H1 (cell line): ENCODE measurements around the gene TGIF1. TPM values are rescaled to one million over a fixed set of nuclear protein-coding genes. Genes with fewer than 3 reads are reported as not detected.

Source experiments
- CTCF ChIA-PET: fragments of 300-600 bp; sonication (Branson Sonifier 250); formaldehyde crosslinking; loops from one replicate; lab custom pipeline; 2021; ENCODE audit not compliant: partially characterized antibody; lab: Charles Lee
- POLR2A ChIA-PET: fragments of 300-600 bp; sonication (Branson Sonifier 250); formaldehyde crosslinking; loops from one replicate; lab custom pipeline; 2021; ENCODE audit warnings: inconsistent platforms; ENCODE audit not compliant: partially characterized antibody; lab: Charles Lee
- DNase-seq, 2 experiments: peaks; one replicate each; pipeline versions ENCODE4 v3.0.0 to v3.0.0-alpha.2; 2010 to 2022; ENCODE audit warnings: low spot score in 2 of 2, low read depth in 1 of 2, mixed read lengths in 1 of 2
- FAIRE-seq: peaks from 2 replicates; lab custom pipeline; 2011; peaks lifted over from hg19 to GRCh38; lab: Jason Lieb, UNC
- H2AFZ ChIP-seq: 2 replicates; pipeline ENCODE4 v1.8.1; 2012; ENCODE audit warnings: low read length, inconsistent platforms
- H2AK5ac ChIP-seq: 2 replicates; pipeline ENCODE4 v1.6.1; 2013; ENCODE audit warnings: low read depth, low read length
- H2BK120ac ChIP-seq: replicated peaks from 2 replicates; pipeline ENCODE3; 2013; ENCODE audit warnings: low read depth, low read length, inconsistent platforms
- H2BK12ac ChIP-seq: 2 replicates; pipeline ENCODE4 v1.6.1; 2013; ENCODE audit warnings: low read depth, low read length
- H2BK15ac ChIP-seq: 2 replicates; pipeline ENCODE4 v1.6.1; 2013; ENCODE audit warnings: low read length
- H2BK20ac ChIP-seq: 2 replicates; pipeline ENCODE4 v1.6.1; 2013; ENCODE audit warnings: low read length
- H2BK5ac ChIP-seq: 2 replicates; pipeline ENCODE4 v1.6.1; 2013; ENCODE audit warnings: low read depth, low read length
- H3K14ac ChIP-seq: 2 replicates; pipeline ENCODE4 v1.6.1; 2013; ENCODE audit warnings: inconsistent platforms; ENCODE audit not compliant: insufficient read length
- H3K18ac ChIP-seq: 2 replicates; pipeline ENCODE4 v1.6.1; 2013; ENCODE audit warnings: low read length; ENCODE audit errors: extremely low read depth
- H3K23ac ChIP-seq: 2 replicates; pipeline ENCODE4 v1.6.1; 2013; ENCODE audit warnings: inconsistent platforms; ENCODE audit not compliant: insufficient read length
- H3K23me2 ChIP-seq: 2 replicates; pipeline ENCODE4 v1.6.1; 2013; ENCODE audit warnings: low read depth, low read length
- H3K27ac ChIP-seq: 2 replicates; pipeline ENCODE4 v1.6.1; 2011; ENCODE audit warnings: low read depth, low read length, inconsistent platforms
- H3K27me3 ChIP-seq, 4 experiments: replicated peaks in 1 of 4; 1 replicate in 1 of 4; 2 replicates in 3 of 4; pipeline versions ENCODE4 v1.6.1 to v1.8.1; 2011 to 2013; ENCODE audit warnings: low read length in 3 of 4, mild to moderate bottlenecking in 3 of 4, inconsistent platforms in 2 of 4, mixed read lengths in 2 of 4, moderate library complexity in 1 of 4; ENCODE audit not compliant: control insufficient read depth in 3 of 4, insufficient read depth in 3 of 4; ENCODE audit errors: extremely low read depth in 1 of 4
- H3K36me3 ChIP-seq, 4 experiments: 2 replicates each; pipeline versions ENCODE4 v1.6.1 to v1.8.1; 2011 to 2013; ENCODE audit warnings: mild to moderate bottlenecking in 4 of 4, low read length in 3 of 4, moderate library complexity in 2 of 4, control low read depth in 1 of 4, inconsistent platforms in 1 of 4; ENCODE audit not compliant: insufficient read depth in 4 of 4, control insufficient read depth in 2 of 4
- H3K4ac ChIP-seq: replicated peaks from 2 replicates; pipeline ENCODE3; 2013; ENCODE audit warnings: low read length, low read depth, mixed read lengths, inconsistent platforms; ENCODE audit not compliant: insufficient read length
- H3K4me1 ChIP-seq, 4 experiments: replicated peaks in 1 of 4; 1 replicate in 1 of 4; 2 replicates in 3 of 4; pipeline versions ENCODE4 v1.6.1 to v1.8.1; 2011 to 2013; ENCODE audit warnings: low read length in 3 of 4, inconsistent platforms in 2 of 4, mixed read lengths in 1 of 4; ENCODE audit not compliant: insufficient read depth in 4 of 4, control insufficient read depth in 3 of 4
- H3K4me2 ChIP-seq, 2 experiments: 2 replicates each; pipeline versions ENCODE4 v1.6.1 to v1.8.1; 2011 to 2013; ENCODE audit warnings: low read depth in 2 of 2, low read length in 2 of 2, control low read depth in 1 of 2, inconsistent platforms in 1 of 2, mild to moderate bottlenecking in 1 of 2; ENCODE audit not compliant: insufficient read depth in 1 of 2
- H3K4me3 ChIP-seq, 4 experiments: fragments of 200-600, 300-600 bp in 1 of 4; sonication (generic), shearing (Covaris generic), sonication (Bioruptor Twin) in 1 of 4; 2 replicates each; pipeline versions ENCODE4 v1.5.1 to v1.8.1; 2011 to 2016; ENCODE audit warnings: low read length in 4 of 4, low read depth in 3 of 4, control low read depth in 2 of 4, inconsistent platforms in 2 of 4, mild to moderate bottlenecking in 2 of 4, mixed read lengths in 1 of 4, moderate library complexity in 1 of 4; ENCODE audit not compliant: insufficient read depth in 2 of 4; ENCODE audit errors: extremely low read depth in 1 of 4
- H3K56ac ChIP-seq: replicated peaks from 2 replicates; pipeline ENCODE3; 2013; ENCODE audit warnings: low read depth, mild to moderate bottlenecking, mixed read lengths, low read length, inconsistent platforms; ENCODE audit not compliant: insufficient read length
- H3K79me1 ChIP-seq: 2 replicates; pipeline ENCODE4 v1.6.1; 2013; ENCODE audit warnings: low read depth, low read length, control low read depth
- H3K79me2 ChIP-seq, 2 experiments: 2 replicates each; pipeline versions ENCODE4 v1.6.1 to v1.8.1; 2012 to 2013; ENCODE audit warnings: low read length in 2 of 2, mild to moderate bottlenecking in 2 of 2, inconsistent platforms in 1 of 2; ENCODE audit not compliant: insufficient read depth in 2 of 2, control insufficient read depth in 1 of 2
- H3K9ac ChIP-seq, 4 experiments: replicated peaks in 1 of 4; 1 replicate in 1 of 4; 2 replicates in 3 of 4; pipeline versions ENCODE4 v1.6.1 to v1.8.1; 2011 to 2013; ENCODE audit warnings: low read depth in 3 of 4, low read length in 3 of 4, control low read depth in 2 of 4, mild to moderate bottlenecking in 2 of 4, moderate library complexity in 2 of 4, inconsistent platforms in 1 of 4; ENCODE audit errors: extremely low read depth in 1 of 4
- H3K9me3 ChIP-seq, 2 experiments: 2 replicates each; pipeline versions ENCODE4 v1.6.1 to v1.8.1; 2012 to 2013; ENCODE audit warnings: mild to moderate bottlenecking in 2 of 2, moderate library complexity in 2 of 2, control low read depth in 1 of 2, inconsistent platforms in 1 of 2, low read depth in 1 of 2, low read length in 1 of 2, mixed read lengths in 1 of 2; ENCODE audit not compliant: insufficient read depth in 2 of 2
- H4K20me1 ChIP-seq, 2 experiments: replicated peaks in 1 of 2; 2 replicates each; pipeline versions ENCODE3 to v1.8.1; 2011 to 2013; ENCODE audit warnings: inconsistent platforms in 2 of 2, low read length in 2 of 2, mild to moderate bottlenecking in 1 of 2; ENCODE audit not compliant: insufficient read depth in 2 of 2, control insufficient read depth in 1 of 2
- H4K5ac ChIP-seq: 2 replicates; pipeline ENCODE4 v1.6.1; 2013; ENCODE audit warnings: low read length, low read depth, mixed read lengths, inconsistent platforms; ENCODE audit not compliant: insufficient read length
- H4K8ac ChIP-seq: 2 replicates; pipeline ENCODE4 v1.8.0; 2013; ENCODE audit warnings: mild to moderate bottlenecking, moderate library complexity, low read length, inconsistent platforms; ENCODE audit not compliant: insufficient read depth; ENCODE audit errors: extremely low read depth
- H4K91ac ChIP-seq: replicated peaks from 2 replicates; pipeline ENCODE3; 2013; ENCODE audit warnings: low read length, mixed read lengths, inconsistent platforms; ENCODE audit not compliant: insufficient read length
- BACH1 ChIP-seq: IDR thresholded peaks from 2 replicates; pipeline ENCODE4 v1.6.1; 2012; ENCODE audit warnings: low read length, improper control_type of control experiment
- CHD2 ChIP-seq: IDR thresholded peaks from 2 replicates; pipeline ENCODE4 v1.6.1; 2012; ENCODE audit warnings: low read length, improper control_type of control experiment
- EZH2 ChIP-seq: fragments of 200-600 bp; sonication (generic); IDR thresholded peaks from 2 replicates; pipeline ENCODE4 v1.7.1; 2012; ENCODE audit warnings: low read depth, mild to moderate bottlenecking, moderate library complexity, low read length, inconsistent platforms; ENCODE audit not compliant: severe bottlenecking
- KDM4A ChIP-seq: IDR thresholded peaks from one replicate; pipeline ENCODE4 v1.7.1; 2012; ENCODE audit warnings: low read depth, mild to moderate bottlenecking, moderate library complexity, low read length, inconsistent platforms; ENCODE audit not compliant: severe bottlenecking
- NRF1 ChIP-seq: IDR thresholded peaks from 2 replicates; pipeline ENCODE4 v1.6.1; 2011; ENCODE audit warnings: mild to moderate bottlenecking, low read depth, low read length, improper control_type of control experiment
- PHF8 ChIP-seq: fragments of 200-600 bp; sonication (generic); conservative IDR thresholded peaks from 2 replicates; pipeline ENCODE4 v1.7.1; 2012; ENCODE audit warnings: low read depth, mild to moderate bottlenecking, inconsistent platforms, low read length, moderate library complexity
- RBBP5 ChIP-seq: IDR thresholded peaks from 2 replicates; pipeline ENCODE4 v1.7.1; 2012; ENCODE audit warnings: low read depth, mild to moderate bottlenecking, inconsistent platforms, low read length, moderate library complexity, borderline replicate concordance
- SAP30 ChIP-seq: fragments of 300-600 bp; sonication (generic); IDR thresholded peaks from 2 replicates; pipeline ENCODE4 v1.7.1; 2012; ENCODE audit warnings: low read length, moderate library complexity, mild to moderate bottlenecking, inconsistent platforms; ENCODE audit not compliant: insufficient read depth, insufficient replicate concordance
- SRF ChIP-seq: IDR thresholded peaks from 2 replicates; pipeline ENCODE4 v1.6.1; 2011; ENCODE audit warnings: mild to moderate bottlenecking, low read depth, low read length, moderate library complexity
- SUZ12 ChIP-seq: fragments of 200-600 bp; sonication (generic); IDR thresholded peaks from 2 replicates; pipeline ENCODE4 v1.6.1; 2012; ENCODE audit warnings: mild to moderate bottlenecking, inconsistent platforms, low read length, moderate library complexity, mixed read lengths
- WGBS, 2 experiments: shearing (Covaris generic) in 1 of 2; methylation state at CpG; one replicate each; pipeline versions ENCODE4 v1.1.6 to v1.1.7; 2013 to 2015; ENCODE audit warnings: low lambda C conversion rate in 2 of 2, mixed read lengths in 2 of 2, inconsistent platforms in 1 of 2, low coverage in 1 of 2, missing lambda C conversion rate in 1 of 2; ENCODE audit not compliant: insufficient replicate concordance in 2 of 2, insufficient coverage in 1 of 2, insufficient read length in 1 of 2; ENCODE audit errors: extremely low coverage in 1 of 2, missing lambda C conversion rate in 1 of 2; 5-methylcytosine and 5-hydroxymethylcytosine counted together
- polyA plus RNA-seq, 7 experiments: library from polyadenylated mRNA; depleted of rRNA in 3 of 7; stranded (reverse) in 5 of 7; unstranded in 2 of 7; fragments of >200 nt in 5 of 7; fragments of 200-250 nt in 2 of 7; gene quantifications; 1 replicate in 5 of 7; 2 replicates in 1 of 7; 4 replicates in 1 of 7; pipeline versions ENCODE4 v1.2.1 to v1.2.3, GENCODE V29; 2011 to 2013; ENCODE audit warnings: missing spikeins in 2 of 7, mixed read lengths in 2 of 7
- total RNA-seq: library from RNA; stranded (reverse); fragmentation: NEBNext Ultra II Directional; extraction: Animal tissue kit (Norgen Biotek cat#: 25700); gene quantifications from 2 replicates; pipeline ENCODE4 v1.2.1, GENCODE V29; 2021

TGIF1 gene
- total and polyA plus RNA-seq, 2 of the 8 experiments (the other 6 are each of a cell fraction or from before 2014, with no cell fraction given) = 256 to 262 TPM

GRCh38 chr18:3504637-3505036, 54.7 kb downstream of the TGIF1 start:
- FAIRE-seq (no peak), DNase-seq (no peak)
- Histone ChIP-seq H3K9me3 (no peaks in the 10 kb centered on the region), H3K36me3 (no peaks in the 10 kb centered on the region), H4K20me1 (no peaks in the 10 kb centered on the region), H4K91ac (no peak overlapping the region), H3K18ac (no peak overlapping the region), H3K23ac (no peak overlapping the region), H2BK20ac (no peak overlapping the region; the same call in 1 of the 2 replicates), H2BK12ac (no peak overlapping the region), H4K8ac (no peak overlapping the region), H3K9ac (no peak overlapping the region), H3K79me1 (no peaks in the 10 kb centered on the region), H3K23me2 (peaks cover 2% of the 10 kb centered on the region), H2AFZ (no peak overlapping the region), H2BK120ac (no peak overlapping the region), H3K79me2 (no peaks in the 10 kb centered on the region), H3K14ac (no peak overlapping the region), H2BK5ac (no peak overlapping the region), H3K4me2 (no peak overlapping the region), H2AK5ac (no peak overlapping the region), H3K27ac (no peak overlapping the region), H3K27me3 (no peaks in the 10 kb centered on the region), H4K5ac (no peak overlapping the region), H3K4me3 (no peak overlapping the region), H3K4ac (no peak overlapping the region), H3K56ac (no peak overlapping the region), H3K4me1 (peaks cover 0 to 12% (median 2%) of the 10 kb centered on the region in 4 experiments; a peak in 4 of 7 replicates), H2BK15ac (no peak overlapping the region)
- CTCF ChIA-PET = interaction anchor here (0.7 to 1.6 kb wide), 4 partner anchors 23 to 162 kb away, joined by 3 to 5 read pairs (median 4); no protein-coding TSS in a partner anchor
- POLR2A ChIA-PET = interaction anchor here (0.8 kb wide), 1 partner anchor 34 kb away, joined by 3 read pairs; no protein-coding TSS in a partner anchor
- WGBS, 2 experiments = 86% methylated on average over 5 of the region's 5 CpGs; no CpG with 5 or more reads in 1 of the 2 experiments
- TF ChIP-seq SUZ12 (no peak), SRF (no peak), KDM4A (no peak), BACH1 (no peak), PHF8 (no peak), RBBP5 (no peak), NRF1 (no peak), CHD2 (no peak), EZH2 (no peak), SAP30 (no peak)
